HepG2 (cell line): Measurements from ENCODE around the gene KANK4. TPM values are rescaled to one million over a fixed set of nuclear protein-coding genes. Genes with fewer than 3 reads are reported as not detected.

Experiments used
- ATAC-seq: fragments of 200-7000 bp; cut with Tn5 transposase; 3 replicates; pipeline ENCODE4 v1.9.1; 2020; ENCODE audit warnings: mild to moderate bottlenecking, moderate library complexity
- BruUV-seq: library from RNA; stranded (reverse); fragments of 400-500 nt; replicated peaks from 2 replicates; lab custom pipeline; 2021; lab: Mats Ljungman, UMichigan
- CTCF ChIA-PET: fragments of 300-600 bp; formaldehyde crosslinking; extraction: SDS; loops from one replicate; lab custom pipeline; 2021; ENCODE audit warnings: low total read pairs, inconsistent platforms, low intra/inter-chr PET ratio; lab: Yijun Ruan, JAX
- POLR2A ChIA-PET: fragments of 350-600 bp; sonication (Branson Sonifier 250); formaldehyde crosslinking; loops from one replicate; lab custom pipeline; 2020; ENCODE audit warnings: antibody characterized with exemption, inconsistent platforms; lab: Yijun Ruan, JAX
- DNase-seq: peaks from one replicate; pipeline ENCODE4 v3.0.0-alpha.2; 2015; ENCODE audit warnings: low spot score
- FAIRE-seq: peaks from 3 replicates; lab custom pipeline; 2011; peaks lifted over from hg19 to GRCh38; lab: Jason Lieb, UNC
- H2AFZ ChIP-seq: one replicate; pipeline ENCODE4 v1.6.1; 2011; ENCODE audit warnings: low read length, inconsistent platforms
- H3K27ac ChIP-seq: fragments of 300-600 bp; 3 replicates; pipeline ENCODE4 v1.8.0; 2011; ENCODE audit warnings: mixed run types, mild to moderate bottlenecking, mixed read lengths, low read length, inconsistent platforms; ENCODE audit not compliant: insufficient read depth; ENCODE audit errors: extremely low read length
- H3K27me3 ChIP-seq, 2 experiments: fragments of 200-600 bp in 1 of 2; 2 replicates in 1 of 2; 3 replicates in 1 of 2; pipeline versions ENCODE4 v1.6.0 to v1.8.0; 2011; ENCODE audit warnings: low read length in 2 of 2, mild to moderate bottlenecking in 2 of 2, moderate library complexity in 2 of 2, inconsistent platforms in 1 of 2; ENCODE audit not compliant: insufficient read depth in 2 of 2, control insufficient read depth in 1 of 2
- H3K36me3 ChIP-seq, 2 experiments: fragments of 200-600 bp in 1 of 2; replicated peaks in 1 of 2; 2 replicates in 1 of 2; 3 replicates in 1 of 2; pipeline versions ENCODE4 v1.5.1 to v1.8.0; 2011; ENCODE audit warnings: low read length in 2 of 2, inconsistent platforms in 1 of 2; ENCODE audit not compliant: insufficient read depth in 2 of 2, control insufficient read depth in 1 of 2
- H3K4me1 ChIP-seq: 2 replicates; pipeline ENCODE4 v1.5.1; 2012; ENCODE audit warnings: low read length, inconsistent platforms; ENCODE audit not compliant: insufficient read depth
- H3K4me2 ChIP-seq: 2 replicates; pipeline ENCODE4 v1.6.0; 2011; ENCODE audit warnings: low read depth, low read length, inconsistent platforms
- H3K4me3 ChIP-seq, 3 experiments: fragments of 200-600 bp in 1 of 3; sonication (generic), shearing (Covaris generic) in 1 of 3; replicated peaks in 1 of 3; 2 replicates each; pipeline ENCODE4 v1.5.1; 2011 to 2016; ENCODE audit warnings: low read length in 3 of 3, inconsistent platforms in 2 of 3, low read depth in 2 of 3, mild to moderate bottlenecking in 2 of 3, control low read depth in 1 of 3, mixed read lengths in 1 of 3; ENCODE audit not compliant: insufficient read depth in 1 of 3
- H3K79me2 ChIP-seq: one replicate; pipeline ENCODE4 v1.6.1; 2011; ENCODE audit warnings: low read length, inconsistent platforms; ENCODE audit not compliant: insufficient read depth
- H3K9ac ChIP-seq: 2 replicates; pipeline ENCODE4 v1.6.0; 2011; ENCODE audit warnings: mild to moderate bottlenecking, low read depth, low read length, inconsistent platforms; ENCODE audit not compliant: insufficient read depth
- H3K9me3 ChIP-seq: 2 replicates; pipeline ENCODE4 v1.5.1; 2012; ENCODE audit warnings: mild to moderate bottlenecking, low read length
- H4K20me1 ChIP-seq: 2 replicates; pipeline ENCODE4 v1.6.0; 2011; ENCODE audit warnings: inconsistent platforms, mild to moderate bottlenecking, low read length, moderate library complexity; ENCODE audit not compliant: insufficient read depth
- EZH2 ChIP-seq: conservative IDR thresholded peaks from 2 replicates; pipeline ENCODE4 v1.6.1; 2012; ENCODE audit warnings: mild to moderate bottlenecking, low read depth, low read length, moderate library complexity
- MXD4 ChIP-seq: IDR thresholded peaks from 2 replicates; pipeline ENCODE4 v1.6.1; 2016; ENCODE audit warnings: mild to moderate bottlenecking, missing biosample characterization, missing genetic modification reagents
- SATB2 ChIP-seq: sonication (generic); formaldehyde crosslinking; IDR thresholded peaks from 2 replicates; pipeline ENCODE4 v1.5.0; 2020; ENCODE audit warnings: missing genetic modification reagents
- SNAPC2 ChIP-seq: sonication (generic); formaldehyde crosslinking; IDR thresholded peaks from 2 replicates; pipeline ENCODE4 v1.8.1; 2022; ENCODE audit warnings: mild to moderate bottlenecking, missing genetic modification reagents
- ZNF143 ChIP-seq: sonication (generic); formaldehyde crosslinking; IDR thresholded peaks from 2 replicates; pipeline ENCODE4 v1.4.0; 2020; ENCODE audit warnings: missing genetic modification reagents
- ZNF597 ChIP-seq: sonication (generic); formaldehyde crosslinking; IDR thresholded peaks from 2 replicates; pipeline ENCODE4 v1.5.0; 2020; ENCODE audit warnings: missing genetic modification reagents
- ZNF770 ChIP-seq: sonication (generic); formaldehyde crosslinking; IDR thresholded peaks from 2 replicates; pipeline ENCODE4 v1.5.0; 2020; ENCODE audit warnings: mild to moderate bottlenecking, missing genetic modification reagents
- WGBS: methylation state at CpG from one replicate; pipeline ENCODE4 v1.1.6; 2017; ENCODE audit warnings: low lambda C conversion rate; 5-methylcytosine and 5-hydroxymethylcytosine counted together
- in situ Hi-C: cut with HindIII; loops from 2 replicates; pipeline ENCODE4 v1.10.0; 2017; ENCODE audit warnings: low pct_unique_long_range_greater_than_20kb; ENCODE audit not compliant: extremely low pct_ligation_motif_present
- intact Hi-C: fragments of 100-400 bp; cut with micrococcal nuclease; formaldehyde crosslinking; loops from one replicate; pipeline ENCODE4 v1.10.0; 2022; ENCODE audit not compliant: unreplicated experiment
- polyA plus RNA-seq, 8 experiments: library from polyadenylated mRNA; depleted of rRNA in 3 of 8; stranded (reverse) in 7 of 8; unstranded in 1 of 8; fragments of >200 nt; fragmentation: Illumina TruSeq in 4 of 8; extraction: Trizol in 4 of 8; gene quantifications; 2 replicates each; pipeline versions ENCODE4 v1.2.1 to v1.2.3, GENCODE V29; 2011 to 2016; ENCODE audit warnings: low read depth in 4 of 8, missing spikeins in 1 of 8, mixed read lengths in 1 of 8; ENCODE audit not compliant: insufficient read depth in 1 of 8
- total RNA-seq, 5 experiments: library from RNA; depleted of rRNA; stranded (reverse); fragments of >200 nt; fragmentation: Illumina TruSeq; extraction: Trizol; gene quantifications; 2 replicates each; pipeline ENCODE4 v1.2.3, GENCODE V29; 2016; ENCODE audit warnings: low read depth in 1 of 5
- TF ChIP-seq, protein P1 (sequence below): sonication (generic); formaldehyde crosslinking; IDR thresholded peaks from 2 replicates; pipeline ENCODE4 v1.8.0; 2022; ENCODE audit warnings: mild to moderate bottlenecking, missing genetic modification reagents, moderate library complexity
- TF ChIP-seq, protein P2 (sequence below): sonication (generic); formaldehyde crosslinking; IDR thresholded peaks from 2 replicates; pipeline ENCODE4 v1.5.1; 2020; ENCODE audit warnings: missing genetic modification reagents, mild to moderate bottlenecking, borderline replicate concordance
- TF ChIP-seq, protein P3 (sequence below): sonication (generic); formaldehyde crosslinking; IDR thresholded peaks from 2 replicates; pipeline ENCODE4 v1.4.0; 2020; ENCODE audit warnings: mild to moderate bottlenecking, missing genetic modification reagents, borderline replicate concordance

Gene KANK4
- total and polyA plus RNA-seq, 2 of the 13 experiments (the other 11 are each of a cell fraction or from before 2014, with no cell fraction given): 16.1 to 25.7 TPM

DNA sequence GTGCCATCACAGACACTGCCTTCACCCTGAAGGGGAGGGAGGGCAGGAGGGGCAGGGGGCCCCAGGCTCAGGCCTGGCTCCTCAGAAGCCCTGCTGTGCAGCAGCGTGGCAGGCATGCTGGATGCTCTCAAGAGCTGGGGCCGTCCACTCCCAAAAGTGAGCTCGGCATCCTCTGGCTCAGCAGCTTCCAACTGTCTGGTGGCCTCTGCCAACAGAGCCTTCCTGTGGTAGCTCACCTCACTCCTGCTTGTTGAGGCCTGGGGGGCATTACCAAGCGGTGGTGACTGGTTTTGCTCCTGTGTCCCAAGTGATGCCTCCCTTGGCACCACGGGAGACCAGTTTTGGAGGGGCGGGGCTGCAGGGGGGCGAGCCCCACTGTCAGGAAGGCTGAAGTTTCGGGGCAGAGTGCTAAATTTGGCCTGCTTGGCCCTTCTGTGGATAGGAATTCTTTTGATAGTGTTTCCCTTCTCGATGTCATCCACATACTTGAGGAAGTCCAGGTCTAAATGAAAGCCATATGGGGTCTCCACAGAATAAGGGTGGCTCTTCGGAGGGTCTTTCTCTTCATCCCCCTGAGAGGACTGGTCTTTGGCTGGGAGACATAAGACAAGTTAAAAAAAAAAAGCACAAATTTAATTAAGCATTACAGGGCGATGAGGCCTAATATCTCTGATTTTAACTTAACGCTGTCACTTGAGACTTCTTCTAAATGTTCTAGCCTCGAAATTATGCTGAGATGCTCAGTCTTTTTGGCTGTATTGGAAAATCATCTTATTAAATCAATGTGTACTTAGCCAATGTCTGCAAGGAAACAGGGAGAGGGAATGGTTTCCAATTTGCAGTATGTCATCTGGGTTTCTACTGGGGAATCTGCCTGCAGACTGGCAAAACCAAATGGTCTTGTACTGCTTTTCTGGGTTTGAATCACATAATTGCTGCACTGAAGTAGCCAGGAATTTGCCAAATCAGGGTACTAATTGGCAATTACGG lies 44.4 kb downstream of the KANK4 start:
- Histone ChIP-seq H3K79me2 (no peaks in the 10 kb centered on the region), H3K36me3 (peaks cover 16 to 69% of the 10 kb centered on the region in 2 experiments; a peak in 4 of 5 replicates), H3K27ac (no peak overlapping the region), H4K20me1 (no peaks in the 10 kb centered on the region), H3K4me1 (no peaks in the 10 kb centered on the region), H3K4me3 (no peak overlapping the region), H3K9ac (no peak overlapping the region), H3K4me2 (no peak overlapping the region), H3K9me3 (no peaks in the 10 kb centered on the region), H2AFZ (no peak overlapping the region), H3K27me3 (no peaks in the 10 kb centered on the region)
- TF ChIP-seq SNAPC2 (CRISPR knock-in tag) (no peak), ZNF143 (CRISPR knock-in tag) (no peak), EZH2 (no peak)
- CTCF ChIA-PET: no interaction called here
- ATAC-seq (no peak), DNase-seq (no peak), FAIRE-seq (no peak)
- WGBS: 94% methylated on average over 11 of the region's 14 CpGs
- in situ Hi-C loops: no loop called here
- POLR2A ChIA-PET: no interaction called here
- BruUV-seq: no TSS peak
- intact Hi-C loops: no loop called here

GRCh38 chr1:62273953-62274352 lies 45.3 kb downstream of the KANK4 start:
- in situ Hi-C loops (no loop called here), intact Hi-C loops (no loop called here)
- ChIA-PET CTCF (no interaction called here), POLR2A (no interaction called here)
- H3K9me3 ChIP-seq: no peaks in the 10 kb centered on the region
- H2AFZ ChIP-seq: no peak overlapping the region
- H3K36me3 ChIP-seq: peaks cover 13 to 61% of the 10 kb centered on the region in 2 experiments; a peak in 4 of 5 replicates
- no peak overlapping the region for H3K9ac ChIP-seq
- no peak for ATAC-seq
- no peak overlapping the region for H3K4me2 ChIP-seq
- DNase-seq: no peak
- no TSS peak for BruUV-seq
- 94% methylated on average over 7 of the region's 7 CpGs for WGBS
- no peaks in the 10 kb centered on the region for H3K27me3 ChIP-seq
- H3K27ac ChIP-seq: no peak overlapping the region
- no peak overlapping the region for H3K4me3 ChIP-seq
- no peaks in the 10 kb centered on the region for H3K4me1 ChIP-seq
- H3K79me2 ChIP-seq: no peaks in the 10 kb centered on the region
- no peak for FAIRE-seq
- no peaks in the 10 kb centered on the region for H4K20me1 ChIP-seq
- no peak for TF ChIP-seq SATB2 (CRISPR knock-in tag)
- TF ChIP-seq ZNF597 (CRISPR knock-in tag): no peak
- TF ChIP-seq, protein P1, sequence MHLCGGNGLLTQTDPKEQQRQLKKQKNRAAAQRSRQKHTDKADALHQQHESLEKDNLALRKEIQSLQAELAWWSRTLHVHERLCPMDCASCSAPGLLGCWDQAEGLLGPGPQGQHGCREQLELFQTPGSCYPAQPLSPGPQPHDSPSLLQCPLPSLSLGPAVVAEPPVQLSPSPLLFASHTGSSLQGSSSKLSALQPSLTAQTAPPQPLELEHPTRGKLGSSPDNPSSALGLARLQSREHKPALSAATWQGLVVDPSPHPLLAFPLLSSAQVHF (CRISPR knock-in tag): no peak
- TF ChIP-seq, protein P2, sequence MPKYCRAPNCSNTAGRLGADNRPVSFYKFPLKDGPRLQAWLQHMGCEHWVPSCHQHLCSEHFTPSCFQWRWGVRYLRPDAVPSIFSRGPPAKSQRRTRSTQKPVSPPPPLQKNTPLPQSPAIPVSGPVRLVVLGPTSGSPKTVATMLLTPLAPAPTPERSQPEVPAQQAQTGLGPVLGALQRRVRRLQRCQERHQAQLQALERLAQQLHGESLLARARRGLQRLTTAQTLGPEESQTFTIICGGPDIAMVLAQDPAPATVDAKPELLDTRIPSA: no peak
- TF ChIP-seq, protein P3, sequence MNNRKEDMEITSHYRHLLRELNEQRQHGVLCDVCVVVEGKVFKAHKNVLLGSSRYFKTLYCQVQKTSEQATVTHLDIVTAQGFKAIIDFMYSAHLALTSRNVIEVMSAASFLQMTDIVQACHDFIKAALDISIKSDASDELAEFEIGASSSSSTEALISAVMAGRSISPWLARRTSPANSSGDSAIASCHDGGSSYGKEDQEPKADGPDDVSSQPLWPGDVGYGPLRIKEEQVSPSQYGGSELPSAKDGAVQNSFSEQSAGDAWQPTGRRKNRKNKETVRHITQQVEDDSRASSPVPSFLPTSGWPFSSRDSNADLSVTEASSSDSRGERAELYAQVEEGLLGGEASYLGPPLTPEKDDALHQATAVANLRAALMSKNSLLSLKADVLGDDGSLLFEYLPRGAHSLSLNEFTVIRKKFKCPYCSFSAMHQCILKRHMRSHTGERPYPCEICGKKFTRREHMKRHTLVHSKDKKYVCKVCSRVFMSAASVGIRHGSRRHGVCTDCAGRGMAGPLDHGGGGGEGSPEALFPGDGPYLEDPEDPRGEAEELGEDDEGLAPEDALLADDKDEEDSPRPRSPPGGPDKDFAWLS: no peak
- no peak for TF ChIP-seq MXD4 (CRISPR knock-in tag)
- no peak for TF ChIP-seq ZNF770 (CRISPR knock-in tag)
